Loucy (cell line): ENCODE results near the gene CDKN1C.

Experiments
- EZH2phosphoT487 ChIP-seq: fragments of 200-600 bp; IDR thresholded peaks from 2 replicates; pipeline ENCODE4 v1.6.1; 2018; ENCODE audit warnings: antibody characterized with exemption, mild to moderate bottlenecking, moderate library complexity, borderline replicate concordance
- TF ChIP-seq, protein P1 (sequence below): fragments of 200-600 bp; sonication (generic); conservative IDR thresholded peaks from 2 replicates; pipeline ENCODE4 v1.5.1; 2014; ENCODE audit warnings: mild to moderate bottlenecking, antibody characterized with exemption, low read length

DNA sequence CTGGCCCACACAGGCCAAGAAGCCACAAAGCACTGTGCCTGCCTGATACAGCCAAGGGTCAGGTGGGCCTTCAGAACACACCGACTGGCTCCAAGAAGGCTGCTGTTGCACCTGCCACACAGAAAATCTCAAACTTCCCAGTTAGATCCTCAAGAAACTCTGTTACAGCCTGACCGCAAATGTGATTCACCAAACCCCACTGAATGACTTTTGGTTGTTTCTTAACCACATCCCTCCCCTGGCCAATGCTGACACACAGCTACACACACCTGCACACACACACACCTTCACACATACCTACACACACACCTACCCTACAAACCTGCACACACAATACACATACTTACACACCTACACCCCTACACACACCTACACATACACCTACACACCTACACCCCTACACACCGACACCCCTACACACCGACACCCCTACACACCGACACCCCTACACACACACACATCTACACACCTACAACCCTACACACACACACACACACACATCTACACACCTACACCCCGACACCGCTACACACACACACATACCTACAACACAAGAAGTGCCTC lies 31.5 kb downstream of the CDKN1C start:
- TF ChIP-seq, protein P1, sequence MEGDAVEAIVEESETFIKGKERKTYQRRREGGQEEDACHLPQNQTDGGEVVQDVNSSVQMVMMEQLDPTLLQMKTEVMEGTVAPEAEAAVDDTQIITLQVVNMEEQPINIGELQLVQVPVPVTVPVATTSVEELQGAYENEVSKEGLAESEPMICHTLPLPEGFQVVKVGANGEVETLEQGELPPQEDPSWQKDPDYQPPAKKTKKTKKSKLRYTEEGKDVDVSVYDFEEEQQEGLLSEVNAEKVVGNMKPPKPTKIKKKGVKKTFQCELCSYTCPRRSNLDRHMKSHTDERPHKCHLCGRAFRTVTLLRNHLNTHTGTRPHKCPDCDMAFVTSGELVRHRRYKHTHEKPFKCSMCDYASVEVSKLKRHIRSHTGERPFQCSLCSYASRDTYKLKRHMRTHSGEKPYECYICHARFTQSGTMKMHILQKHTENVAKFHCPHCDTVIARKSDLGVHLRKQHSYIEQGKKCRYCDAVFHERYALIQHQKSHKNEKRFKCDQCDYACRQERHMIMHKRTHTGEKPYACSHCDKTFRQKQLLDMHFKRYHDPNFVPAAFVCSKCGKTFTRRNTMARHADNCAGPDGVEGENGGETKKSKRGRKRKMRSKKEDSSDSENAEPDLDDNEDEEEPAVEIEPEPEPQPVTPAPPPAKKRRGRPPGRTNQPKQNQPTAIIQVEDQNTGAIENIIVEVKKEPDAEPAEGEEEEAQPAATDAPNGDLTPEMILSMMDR, result no peak
- no peak for TF ChIP-seq EZH2phosphoT487
